Activated naive CD8-positive, alpha-beta T cell treated with anti-CD3 and anti-CD28 coated beads, Interleukin-2, amount 10 ng/mL, durations not matched to agents 7 days and 5 days (primary cell): ENCODE measurements around the gene PALD1. TPM values are rescaled to one million over a fixed set of nuclear protein-coding genes. Genes with fewer than 3 reads are reported as not detected.

Experiments
- ATAC-seq: fragments of 150-1000 bp; cut with Tn5 transposase; one replicate; pipeline ENCODE4 v1.10.0; 2021; ENCODE audit warnings: low read depth, moderate library complexity
- POLR2A ChIA-PET: fragments of 350-600 bp; sonication (Branson Sonifier 250); formaldehyde crosslinking; loops from one replicate; lab custom pipeline; 2021; ENCODE audit warnings: antibody characterized with exemption; lab: Charles Lee
- DNase-seq: peaks from one replicate; pipeline ENCODE4 v3.0.0; 2021
- H3K27ac Mint-ChIP-seq: one replicate; pipeline ENCODE4 v1.8.0; 2022; ENCODE audit warnings: mild to moderate bottlenecking, mixed read lengths
- H3K27me3 Mint-ChIP-seq: one replicate; pipeline ENCODE4 v1.8.0; 2022; ENCODE audit warnings: mild to moderate bottlenecking, moderate library complexity, mixed read lengths
- H3K36me3 Mint-ChIP-seq: one replicate; pipeline ENCODE4 v1.8.0; 2021; ENCODE audit warnings: mild to moderate bottlenecking, mixed read lengths
- H3K4me1 Mint-ChIP-seq: one replicate; pipeline ENCODE4 v1.8.0; 2021; ENCODE audit warnings: mixed read lengths
- H3K4me3 Mint-ChIP-seq: one replicate; pipeline ENCODE4 v1.8.0; 2022; ENCODE audit warnings: mild to moderate bottlenecking, moderate library complexity, mixed read lengths
- H3K9me3 Mint-ChIP-seq: one replicate; pipeline ENCODE4 v1.8.0; 2021; ENCODE audit warnings: mixed read lengths
- total RNA-seq, 2 experiments: library from RNA; stranded (reverse); gene quantifications; one replicate each; pipeline ENCODE4 v1.2.3, GENCODE V29; 2021

PALD1 gene
- total RNA-seq, 2 experiments from 2014 or later, result 1.1 to 1.4 TPM

DNA sequence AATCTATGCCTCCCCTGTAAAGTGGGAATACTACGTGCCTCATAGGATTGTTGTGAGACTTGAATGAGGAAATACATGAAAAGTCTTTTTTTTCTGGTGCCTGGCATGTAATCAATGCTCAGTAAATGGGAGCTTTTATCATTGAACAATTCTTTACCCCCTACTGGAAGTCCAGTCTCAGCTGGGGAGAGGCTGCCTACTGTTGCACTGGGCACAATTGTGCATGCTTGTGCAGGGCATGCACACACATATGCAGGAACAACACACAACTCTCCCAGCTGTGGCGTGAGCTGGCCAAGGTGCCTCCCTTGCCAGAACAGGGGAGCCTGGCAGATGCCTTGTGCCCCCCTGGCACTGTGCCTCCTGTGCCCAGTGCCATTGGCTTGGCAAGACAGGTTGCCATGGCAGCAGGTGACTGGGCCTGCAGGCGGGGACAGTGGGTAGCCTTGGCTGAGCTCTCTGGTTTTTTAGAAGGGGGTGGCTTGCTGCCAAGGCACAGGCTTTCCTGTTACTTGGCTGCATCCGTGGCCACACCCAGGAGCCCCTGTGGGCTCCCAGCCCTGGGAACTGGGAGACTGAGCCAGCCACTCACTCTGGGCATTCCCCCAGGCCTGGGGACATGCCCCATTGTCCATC, 16.1 kb upstream of the PALD1 start:
- POLR2A ChIA-PET, result no interaction called here
- Mint-ChIP-seq H3K4me1 (peaks cover 1% of the 10 kb centered on the region), H3K4me3 (no peak overlapping the region), H3K9me3 (no peaks in the 10 kb centered on the region), H3K27ac (no peak overlapping the region), H3K27me3 (peaks cover 47% of the 10 kb centered on the region), H3K36me3 (no peaks in the 10 kb centered on the region)
- ATAC-seq (no peak), DNase-seq (no peak)

DNA sequence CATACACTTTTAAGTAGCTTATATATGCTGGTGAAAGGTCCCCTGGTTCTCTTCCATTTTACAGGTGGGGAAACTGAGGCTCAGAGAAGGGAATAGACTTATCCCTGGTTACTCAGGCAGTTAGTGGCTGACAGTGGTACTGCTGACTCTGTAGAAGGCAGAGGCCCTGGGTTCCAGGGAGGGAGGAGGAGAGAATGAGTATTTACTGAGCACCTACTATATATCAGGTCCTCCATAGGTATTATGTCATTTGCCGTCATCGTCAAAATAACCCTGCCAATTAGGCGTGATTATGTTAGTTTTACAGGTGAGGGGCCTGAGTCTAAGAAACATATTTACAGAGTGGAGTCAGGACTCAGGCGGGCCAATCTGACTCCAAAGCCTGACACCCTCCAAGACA, 13.3 kb upstream of the PALD1 start:
- Mint-ChIP-seq H3K9me3 (no peaks in the 10 kb centered on the region), H3K27me3 (peaks cover 33% of the 10 kb centered on the region), H3K4me3 (no peak overlapping the region), H3K4me1 (peaks cover 4% of the 10 kb centered on the region), H3K36me3 (no peaks in the 10 kb centered on the region), H3K27ac (no peak overlapping the region)
- DNase-seq (no peak), ATAC-seq (no peak)
- POLR2A ChIA-PET, result no interaction called here

DNA sequence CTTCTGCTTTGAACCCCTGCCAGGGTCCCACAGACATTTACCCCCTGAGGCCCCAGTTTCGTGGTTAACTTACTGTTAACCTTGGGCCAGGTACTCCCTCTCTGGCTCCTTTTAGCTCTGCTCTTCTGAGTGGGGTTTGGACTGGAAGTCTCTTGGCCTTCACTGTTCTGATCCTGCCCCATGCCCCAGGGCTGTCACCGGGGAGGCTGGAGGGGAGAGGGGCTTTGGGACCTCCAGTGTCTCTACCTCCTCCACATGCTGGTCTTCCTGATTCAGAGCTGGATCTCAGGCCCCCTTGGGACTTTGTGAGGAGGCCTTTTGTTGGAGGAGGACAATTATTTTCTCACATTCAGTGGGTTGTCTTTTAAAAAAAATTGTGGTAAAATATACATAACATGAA, 12.7 kb upstream of the PALD1 start:
- H3K27me3 Mint-ChIP-seq, result peaks cover 29% of the 10 kb centered on the region
- ATAC-seq, result no peak
- no peaks in the 10 kb centered on the region for H3K9me3 Mint-ChIP-seq
- H3K4me1 Mint-ChIP-seq, result peaks cover 4% of the 10 kb centered on the region
- no peak overlapping the region for H3K4me3 Mint-ChIP-seq
- H3K27ac Mint-ChIP-seq, result no peak overlapping the region
- no peak for DNase-seq
- H3K36me3 Mint-ChIP-seq, result no peaks in the 10 kb centered on the region
- POLR2A ChIA-PET, result no interaction called here

DNA sequence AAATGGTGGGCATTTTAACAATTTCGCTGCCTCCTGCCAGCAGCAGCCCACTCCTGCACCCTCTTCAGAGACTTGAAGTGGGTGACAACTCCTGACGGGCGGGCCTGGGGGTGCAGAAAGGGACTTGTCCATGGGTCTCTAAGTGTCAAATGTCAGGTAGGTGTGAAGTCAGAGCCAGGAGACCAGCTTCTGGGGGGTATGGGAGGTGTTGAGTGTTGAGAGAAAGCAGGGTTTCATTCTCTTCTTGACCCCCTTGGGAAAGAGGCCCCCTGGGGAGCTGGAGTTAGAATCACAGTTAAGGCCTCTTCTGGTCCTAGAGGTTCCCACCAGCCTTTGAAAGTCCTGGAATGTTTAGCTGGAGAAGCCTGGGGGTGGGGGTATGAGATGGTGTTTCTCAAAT, 11.6 kb upstream of the PALD1 start:
- H3K9me3 Mint-ChIP-seq, result no peaks in the 10 kb centered on the region
- H3K36me3 Mint-ChIP-seq, result no peaks in the 10 kb centered on the region
- no peak for ATAC-seq
- H3K4me3 Mint-ChIP-seq, result no peak overlapping the region
- DNase-seq, result no peak
- H3K27ac Mint-ChIP-seq, result no peak overlapping the region
- peaks cover 23% of the 10 kb centered on the region for H3K27me3 Mint-ChIP-seq
- POLR2A ChIA-PET, result no interaction called here
- H3K4me1 Mint-ChIP-seq, result peaks cover 4% of the 10 kb centered on the region

DNA sequence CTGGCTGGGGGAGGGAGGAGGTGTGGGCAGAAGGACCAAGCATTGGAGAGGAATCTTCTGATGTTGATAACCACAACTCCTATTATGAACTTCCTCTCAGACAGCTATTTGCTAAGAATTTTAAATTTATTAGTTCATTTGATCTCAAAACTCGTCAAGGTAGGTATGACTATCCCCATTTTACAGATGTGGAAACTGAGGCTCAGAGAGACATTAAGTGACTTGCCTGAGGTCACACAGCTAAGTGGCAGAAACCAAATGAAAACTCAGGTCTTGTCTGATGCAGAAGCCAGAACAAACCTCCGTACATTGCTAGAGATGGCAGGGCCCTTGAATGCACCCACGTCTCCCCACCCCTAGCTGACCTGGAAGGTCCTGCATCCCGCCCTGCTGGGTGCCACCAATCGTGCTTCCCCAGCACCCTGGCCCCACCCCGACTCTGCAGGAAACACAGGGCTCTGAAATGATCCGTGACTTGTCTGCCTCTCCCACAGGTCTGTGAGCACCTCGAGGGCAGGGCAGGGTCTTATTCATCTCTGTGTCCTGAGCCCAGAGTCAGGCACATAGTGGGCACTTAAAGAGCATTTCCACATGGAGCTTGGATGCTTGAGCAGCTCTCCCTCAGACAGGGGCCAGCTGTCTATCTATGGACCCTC, 5.6 kb upstream of the PALD1 start:
- POLR2A ChIA-PET, result no interaction called here
- no peak for DNase-seq
- Mint-ChIP-seq H3K27ac (no peak overlapping the region), H3K9me3 (no peaks in the 10 kb centered on the region), H3K27me3 (peaks cover 49% of the 10 kb centered on the region), H3K4me1 (peaks cover 19% of the 10 kb centered on the region), H3K36me3 (no peaks in the 10 kb centered on the region), H3K4me3 (no peak overlapping the region)
- ATAC-seq, result no peak

DNA sequence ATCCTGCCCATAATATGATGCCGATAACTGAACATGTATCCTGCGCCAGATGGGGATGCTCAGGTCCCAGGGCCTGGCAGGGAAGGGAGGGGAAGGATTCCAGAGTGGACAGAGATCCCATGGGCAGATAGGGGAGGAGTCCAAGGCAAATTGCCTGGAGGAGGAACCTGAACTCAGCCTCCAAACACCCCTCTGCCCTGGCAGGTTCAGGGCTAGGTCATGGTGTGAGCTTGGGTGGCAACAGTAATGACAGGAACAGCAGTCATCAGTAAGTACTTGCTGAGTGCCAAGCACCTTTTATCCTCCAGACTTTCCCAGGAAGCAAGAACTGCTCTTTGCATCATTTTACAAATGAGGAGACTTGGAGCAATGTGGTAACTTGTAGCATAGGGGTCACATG, 3.8 kb upstream of the PALD1 start:
- Mint-ChIP-seq H3K27ac (no peak overlapping the region), H3K4me3 (no peak overlapping the region), H3K9me3 (no peaks in the 10 kb centered on the region), H3K27me3 (peaks cover 47% of the 10 kb centered on the region), H3K36me3 (no peaks in the 10 kb centered on the region), H3K4me1 (peaks cover 22% of the 10 kb centered on the region)
- DNase-seq, result no peak
- no peak for ATAC-seq
- POLR2A ChIA-PET, result interaction anchor here (1.1 kb wide), 1 partner anchor 20 kb away, joined by 3 read pairs; no protein-coding TSS in a partner anchor

DNA sequence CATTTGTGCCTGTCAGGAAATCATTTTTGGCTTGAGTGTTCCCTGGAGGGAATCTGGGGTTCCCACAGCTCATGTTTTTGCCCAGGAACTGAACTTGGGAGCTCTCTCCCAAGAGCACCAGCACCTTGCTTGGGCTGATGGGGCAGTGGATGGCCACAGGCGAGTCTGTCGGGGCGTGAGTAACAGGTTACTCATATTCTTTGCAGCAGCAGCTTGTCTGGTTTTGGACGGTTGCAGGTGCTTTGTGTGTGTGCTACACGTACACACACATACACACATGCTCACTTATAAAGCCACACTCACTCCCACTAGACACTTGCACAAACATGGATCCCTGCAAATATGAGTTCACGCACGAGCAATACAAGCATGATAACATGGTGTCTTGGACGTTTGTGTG, 2.9 kb upstream of the PALD1 start:
- Mint-ChIP-seq H3K27ac (no peak overlapping the region), H3K9me3 (no peaks in the 10 kb centered on the region), H3K4me3 (no peak overlapping the region), H3K4me1 (peaks cover 28% of the 10 kb centered on the region), H3K36me3 (no peaks in the 10 kb centered on the region), H3K27me3 (peaks cover 44% of the 10 kb centered on the region)
- no peak for DNase-seq
- ATAC-seq, result no peak
- POLR2A ChIA-PET, result no interaction called here

DNA sequence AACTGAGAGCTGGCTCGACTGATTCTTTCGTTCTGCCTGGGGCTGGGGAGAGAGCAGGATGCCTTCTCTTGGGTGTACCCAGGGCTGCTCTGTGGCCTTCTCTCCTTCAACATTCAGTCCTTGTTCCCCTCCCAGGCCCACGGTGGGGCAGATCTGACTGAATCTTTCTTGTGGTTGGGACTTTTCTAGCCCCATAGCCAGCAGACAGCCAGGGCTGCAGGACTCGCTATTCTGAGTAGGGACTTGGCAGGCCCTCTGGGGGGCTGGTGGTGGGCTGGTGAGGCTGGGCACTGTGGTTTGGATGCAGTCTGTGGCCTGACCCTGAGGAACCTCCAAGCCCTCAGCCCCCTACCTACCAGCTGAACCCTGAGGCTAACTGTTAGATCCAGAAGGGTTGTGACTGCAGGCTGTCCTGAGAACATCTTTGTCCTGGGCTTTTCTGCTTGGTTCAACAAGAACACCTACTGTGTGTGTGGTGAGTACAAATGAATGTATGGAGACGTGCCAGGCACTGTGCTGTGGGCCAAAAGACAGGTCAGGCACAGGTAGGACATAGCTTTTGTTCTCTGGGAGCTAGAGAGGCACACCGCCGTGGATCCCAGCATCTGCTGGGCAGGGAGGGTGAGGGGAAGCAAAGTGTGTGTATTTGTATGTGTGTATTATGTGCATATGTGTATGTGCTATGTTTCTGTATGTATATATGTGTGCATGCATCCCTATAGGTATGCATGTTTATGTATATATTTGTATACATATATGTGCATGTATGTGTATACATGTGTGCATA, 2.1 kb upstream of the PALD1 start:
- Mint-ChIP-seq H3K4me3 (no peak overlapping the region), H3K27me3 (peaks cover 42% of the 10 kb centered on the region), H3K27ac (no peak overlapping the region), H3K4me1 (peaks cover 34% of the 10 kb centered on the region), H3K9me3 (no peaks in the 10 kb centered on the region), H3K36me3 (no peaks in the 10 kb centered on the region)
- DNase-seq (no peak), ATAC-seq (no peak)
- POLR2A ChIA-PET, result interaction anchor here (1.3 to 1.7 kb wide), 2 partner anchors 18 to 23 kb away, joined by 4 to 8 read pairs; no protein-coding TSS in a partner anchor

DNA sequence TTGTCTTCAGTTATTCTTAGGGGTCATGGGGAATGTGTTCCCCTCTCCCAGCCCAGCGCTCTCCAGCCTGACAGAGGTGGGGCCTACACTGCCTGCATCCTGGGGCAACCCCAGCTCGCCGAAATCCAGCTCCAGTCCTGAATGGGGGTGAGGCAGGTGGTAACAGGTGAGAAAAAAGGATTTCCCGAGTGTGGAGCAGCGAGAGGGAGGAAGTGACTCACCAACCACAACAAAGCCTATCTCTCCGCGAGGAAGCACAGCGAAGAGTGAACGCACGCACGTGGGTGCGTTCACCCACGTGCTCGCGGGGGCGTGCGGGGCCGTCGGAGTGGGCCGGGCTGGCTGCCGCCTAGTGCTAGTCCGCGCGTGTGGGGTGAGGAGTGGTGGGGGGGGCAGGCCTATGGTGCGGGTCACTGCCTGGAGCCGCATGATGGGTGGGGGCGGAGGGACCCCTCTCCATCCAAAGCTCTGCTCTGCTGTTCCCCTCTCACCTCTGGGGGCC, 855 bp upstream of the PALD1 start:
- peaks cover 42% of the 10 kb centered on the region for H3K27me3 Mint-ChIP-seq
- peaks cover 34% of the 10 kb centered on the region for H3K4me1 Mint-ChIP-seq
- ATAC-seq (peak; percentile 77), DNase-seq (peak; percentile 79)
- POLR2A ChIA-PET, result interaction anchor here (0.7 to 1.7 kb wide), 5 partner anchors 16 to 73 kb away, joined by 3 to 8 read pairs (median 4); partner anchors contain the start of gene EIF4EBP2
- no peaks in the 10 kb centered on the region for H3K9me3 Mint-ChIP-seq
- peak overlapping the region; percentile 80 for H3K4me3 Mint-ChIP-seq
- peak overlapping the region; percentile 68 for H3K27ac Mint-ChIP-seq
- H3K36me3 Mint-ChIP-seq, result no peaks in the 10 kb centered on the region

DNA sequence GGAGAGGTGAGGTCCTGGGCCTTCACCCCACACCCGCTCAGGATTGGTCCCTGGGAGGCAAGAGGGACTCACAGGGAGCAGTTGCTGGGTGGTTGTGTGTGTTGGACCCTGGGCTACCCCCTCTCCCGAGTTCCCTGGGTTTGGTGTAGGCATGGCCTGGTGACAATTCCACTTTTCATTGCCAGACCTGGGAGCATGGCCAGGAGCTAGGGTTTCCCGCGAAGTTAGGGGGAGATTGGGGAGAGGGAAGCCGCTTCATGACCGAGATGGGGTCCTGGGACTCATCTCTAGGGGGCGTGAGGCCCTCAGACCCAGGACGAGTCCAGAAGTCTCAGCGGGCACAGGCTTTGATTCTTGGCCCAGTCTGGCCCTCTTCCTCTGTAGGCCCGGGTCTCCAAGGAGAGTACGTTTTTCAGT, 606 bp downstream of the PALD1 start:
- POLR2A ChIA-PET, result interaction anchor here (1.6 to 2.2 kb wide), 2 partner anchors 15 to 18 kb away, joined by 3 to 11 read pairs; no protein-coding TSS in a partner anchor
- Mint-ChIP-seq H3K4me3 (peak overlapping the region; percentile 81), H3K4me1 (peaks cover 38% of the 10 kb centered on the region), H3K9me3 (no peaks in the 10 kb centered on the region), H3K27ac (no peak overlapping the region), H3K36me3 (no peaks in the 10 kb centered on the region), H3K27me3 (peaks cover 33% of the 10 kb centered on the region)
- DNase-seq (no peak), ATAC-seq (no peak)

DNA sequence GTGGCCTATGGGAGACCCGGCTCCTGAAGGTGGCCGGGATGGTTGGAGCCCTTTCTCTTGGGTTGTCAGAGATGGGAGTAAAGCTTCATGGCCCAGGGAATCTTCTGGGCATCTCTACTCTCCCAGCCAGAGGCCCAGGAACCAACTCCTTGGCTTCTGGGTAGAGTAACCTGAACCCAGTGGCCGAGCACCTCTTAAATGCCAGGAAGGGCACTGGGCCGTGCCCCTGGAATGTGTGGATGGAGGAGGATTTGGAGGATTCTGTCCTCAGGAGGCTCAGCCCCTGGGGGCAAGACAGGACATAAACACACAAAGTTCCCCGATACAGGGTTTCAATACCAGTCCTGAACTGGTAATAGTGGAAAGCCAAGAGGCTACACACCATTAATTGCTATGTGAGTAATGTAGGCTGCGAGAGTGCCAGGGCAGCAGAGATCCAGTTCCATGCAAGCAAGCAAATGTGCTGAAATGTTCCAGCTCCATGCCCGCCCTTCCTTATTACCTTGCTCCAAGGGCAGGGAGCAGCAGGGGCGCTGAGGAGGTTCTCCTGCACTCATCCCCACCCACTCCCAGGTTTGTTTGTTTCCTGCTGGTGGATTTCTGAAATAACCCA, 1.2 kb downstream of the PALD1 start:
- DNase-seq (no peak), ATAC-seq (no peak)
- Mint-ChIP-seq H3K27ac (peak overlapping the region; percentile 26), H3K4me1 (peaks cover 38% of the 10 kb centered on the region), H3K9me3 (no peaks in the 10 kb centered on the region), H3K36me3 (no peaks in the 10 kb centered on the region), H3K4me3 (peak overlapping the region; percentile 81), H3K27me3 (peaks cover 27% of the 10 kb centered on the region)
- POLR2A ChIA-PET, result interaction anchor here (2.2 kb wide), 1 partner anchor 15 kb away, joined by 11 read pairs; no protein-coding TSS in a partner anchor

DNA sequence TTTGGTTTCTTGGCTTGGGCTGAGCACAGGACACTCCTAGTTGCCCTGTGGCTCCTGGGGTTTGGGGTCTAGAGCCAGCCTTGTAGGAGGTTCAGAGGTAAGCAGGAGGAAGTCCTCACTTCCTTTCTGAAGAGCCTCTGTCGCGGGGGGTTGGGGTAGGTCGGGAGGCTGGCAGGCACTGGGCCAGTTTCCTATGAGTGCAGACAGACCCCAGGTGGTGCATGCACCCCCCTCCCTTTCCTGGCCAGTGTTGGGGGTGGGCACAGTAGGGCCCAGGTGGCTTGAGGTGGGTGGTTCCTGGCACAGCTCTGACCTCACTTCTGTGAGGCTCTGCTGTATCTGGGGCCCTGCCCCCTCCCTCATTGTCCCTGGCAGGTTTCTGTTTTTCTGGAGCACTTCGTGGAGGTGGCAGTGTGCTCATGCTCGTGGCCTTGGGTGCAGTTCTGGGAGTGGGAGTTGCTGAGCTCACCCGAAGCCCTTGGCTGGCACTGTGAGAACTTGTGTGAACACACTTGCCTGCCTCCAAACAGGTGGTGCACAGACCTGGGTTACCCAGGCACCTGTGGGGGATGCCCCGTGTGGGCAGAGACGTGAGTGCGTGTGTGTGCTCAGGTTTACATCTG, 1.8 kb downstream of the PALD1 start:
- H3K4me3 Mint-ChIP-seq, result peak overlapping the region; percentile 81
- ATAC-seq (peak; percentile 53), DNase-seq (peak; percentile 54)
- H3K27ac Mint-ChIP-seq, result peak overlapping the region; percentile 26
- no peaks in the 10 kb centered on the region for H3K9me3 Mint-ChIP-seq
- H3K4me1 Mint-ChIP-seq, result peaks cover 39% of the 10 kb centered on the region
- POLR2A ChIA-PET, result interaction anchor here (2.2 kb wide), 1 partner anchor 14 kb away, joined by 11 read pairs; no protein-coding TSS in a partner anchor
- peaks cover 22% of the 10 kb centered on the region for H3K27me3 Mint-ChIP-seq
- no peaks in the 10 kb centered on the region for H3K36me3 Mint-ChIP-seq
